ENCODE results near the gene PTPRM. TPM values are rescaled to one million over a fixed set of nuclear protein-coding genes. Genes with fewer than 3 reads are reported as not detected.

Gene PTPRM
- total and polyA plus RNA-seq, 12 donors: 31.7 to 116 (median 61.2) TPM

- Histone ChIP-seq H3K4me1 (replicated peaks in 1 of 2) (no peaks in the 10 kb centered on the region), H3K27me3 (no peaks in the 10 kb centered on the region), H3K36me3 (replicated peaks in 1 of 2) (no peaks in the 10 kb centered on the region), H3K4me3 (no peak overlapping the region), H3K27ac (no peak overlapping the region), H3K9me3 (replicated peaks in 1 of 3) (no peaks in the 10 kb centered on the region)
- intact Hi-C loops (cut with DNase I): no loop called here
- 91 to 96% (median 95%) methylated on average over 10 of the region's 10 CpGs for WGBS, 4 donors
- DNase-seq: no peak
- TF ChIP-seq POLR2A (IDR thresholded peaks at IDR 0.05) (no peak), CTCF (IDR thresholded peaks at IDR 0.05) (no peak)
These were observed 528.9 kb downstream of the PTPRM start for GRCh38 chr18:8095947-8096570.

GRCh38 chr18:8097399-8097798 lies 530.3 kb downstream of the PTPRM start:
- Histone ChIP-seq H3K27ac (no peak overlapping the region), H3K4me1 (replicated peaks in 1 of 2) (no peaks in the 10 kb centered on the region), H3K36me3 (replicated peaks in 1 of 2) (no peaks in the 10 kb centered on the region), H3K9me3 (replicated peaks in 1 of 3) (no peaks in the 10 kb centered on the region), H3K27me3 (no peaks in the 10 kb centered on the region), H3K4me3 (no peak overlapping the region)
- intact Hi-C loops (cut with DNase I): no loop called here
- TF ChIP-seq CTCF (IDR thresholded peaks at IDR 0.05): no peak
- no peak for DNase-seq

GRCh38 chr18:8097927-8098326 lies 530.8 kb downstream of the PTPRM start:
- TF ChIP-seq POLR2A (IDR thresholded peaks at IDR 0.05): no peak
- no peak for TF ChIP-seq CTCF (IDR thresholded peaks at IDR 0.05)
- intact Hi-C loops (cut with DNase I): no loop called here
- 0 to 100% (median 39%) methylated on average over 1 of the region's 1 CpG for WGBS, 4 donors
- Histone ChIP-seq H3K9me3 (replicated peaks in 1 of 3) (no peaks in the 10 kb centered on the region), H3K36me3 (replicated peaks in 1 of 2) (no peaks in the 10 kb centered on the region), H3K27me3 (no peaks in the 10 kb centered on the region), H3K27ac (no peak overlapping the region), H3K4me3 (no peak overlapping the region), H3K4me1 (replicated peaks in 1 of 2) (no peaks in the 10 kb centered on the region)
- no peak for DNase-seq

- no peaks in the 10 kb centered on the region for H3K27me3 ChIP-seq
- TF ChIP-seq POLR2A (IDR thresholded peaks at IDR 0.05): no peak
- no peak for TF ChIP-seq CTCF (IDR thresholded peaks at IDR 0.05)
- H3K9me3 ChIP-seq (replicated peaks in 1 of 3): no peaks in the 10 kb centered on the region
- intact Hi-C loops (cut with DNase I): no loop called here
- no peak overlapping the region for H3K27ac ChIP-seq
- H3K4me1 ChIP-seq (replicated peaks in 1 of 2): no peaks in the 10 kb centered on the region
- 84 to 88% (median 85%) methylated on average over 4 of the region's 4 CpGs for WGBS, 4 donors
- no peaks in the 10 kb centered on the region for H3K36me3 ChIP-seq (replicated peaks in 1 of 2)
- DNase-seq: no peak
- H3K4me3 ChIP-seq: no peak overlapping the region
These were observed 539.5 kb downstream of the PTPRM start for GRCh38 chr18:8106603-8107002.
